HEK293T (cell line): ENCODE data around the gene KSR2.

Experiments
- ARNT ChIP-seq: fragments of 450-650 bp; IDR thresholded peaks from 2 replicates; pipeline ENCODE4 v1.6.1; 2017; ENCODE audit warnings: mild to moderate bottlenecking
- BHLHE40 ChIP-seq: fragments of 450-650 bp; IDR thresholded peaks from 2 replicates; pipeline ENCODE4 v1.6.1; 2016; ENCODE audit warnings: mild to moderate bottlenecking, moderate library complexity, borderline replicate concordance
- ELF4 ChIP-seq: fragments of 450-650 bp; IDR thresholded peaks from 2 replicates; pipeline ENCODE4 v1.6.1; 2017; ENCODE audit warnings: antibody characterized with exemption
- FOXA1 ChIP-seq: fragments of 450-650 bp; IDR thresholded peaks from 2 replicates; pipeline ENCODE4 v1.6.1; 2016; ENCODE audit warnings: mild to moderate bottlenecking
- FOXK2 ChIP-seq: fragments of 450-650 bp; IDR thresholded peaks from 2 replicates; pipeline ENCODE4 v1.6.1; 2016; ENCODE audit warnings: mild to moderate bottlenecking
- FOXM1 ChIP-seq: fragments of 450-650 bp; IDR thresholded peaks from 2 replicates; pipeline ENCODE4 v1.6.1; 2017; ENCODE audit warnings: mild to moderate bottlenecking, borderline replicate concordance
- HDGF ChIP-seq: fragments of 450-650 bp; IDR thresholded peaks from 2 replicates; pipeline ENCODE4 v1.6.1; 2017; ENCODE audit warnings: antibody characterized with exemption, borderline replicate concordance
- L3MBTL2 ChIP-seq: fragments of 450-650 bp; conservative IDR thresholded peaks from 2 replicates; pipeline ENCODE4 v1.6.1; 2016; ENCODE audit warnings: mild to moderate bottlenecking
- NFRKB ChIP-seq: fragments of 450-650 bp; IDR thresholded peaks from 2 replicates; pipeline ENCODE4 v1.6.1; 2016; ENCODE audit warnings: mild to moderate bottlenecking, moderate library complexity
- SP1 ChIP-seq: fragments of 450-650 bp; IDR thresholded peaks from 2 replicates; pipeline ENCODE4 v1.6.1; 2017
- SUZ12 ChIP-seq: fragments of 450-650 bp; IDR thresholded peaks from 2 replicates; pipeline ENCODE4 v1.6.1; 2016; ENCODE audit warnings: mild to moderate bottlenecking
- TARDBP ChIP-seq: fragments of 450-650 bp; IDR thresholded peaks from 2 replicates; pipeline ENCODE4 v1.6.1; 2016
- TF ChIP-seq, protein P1 (sequence below): fragments of 450-650 bp; IDR thresholded peaks from 2 replicates; pipeline ENCODE4 v1.6.1; 2016

DNA sequence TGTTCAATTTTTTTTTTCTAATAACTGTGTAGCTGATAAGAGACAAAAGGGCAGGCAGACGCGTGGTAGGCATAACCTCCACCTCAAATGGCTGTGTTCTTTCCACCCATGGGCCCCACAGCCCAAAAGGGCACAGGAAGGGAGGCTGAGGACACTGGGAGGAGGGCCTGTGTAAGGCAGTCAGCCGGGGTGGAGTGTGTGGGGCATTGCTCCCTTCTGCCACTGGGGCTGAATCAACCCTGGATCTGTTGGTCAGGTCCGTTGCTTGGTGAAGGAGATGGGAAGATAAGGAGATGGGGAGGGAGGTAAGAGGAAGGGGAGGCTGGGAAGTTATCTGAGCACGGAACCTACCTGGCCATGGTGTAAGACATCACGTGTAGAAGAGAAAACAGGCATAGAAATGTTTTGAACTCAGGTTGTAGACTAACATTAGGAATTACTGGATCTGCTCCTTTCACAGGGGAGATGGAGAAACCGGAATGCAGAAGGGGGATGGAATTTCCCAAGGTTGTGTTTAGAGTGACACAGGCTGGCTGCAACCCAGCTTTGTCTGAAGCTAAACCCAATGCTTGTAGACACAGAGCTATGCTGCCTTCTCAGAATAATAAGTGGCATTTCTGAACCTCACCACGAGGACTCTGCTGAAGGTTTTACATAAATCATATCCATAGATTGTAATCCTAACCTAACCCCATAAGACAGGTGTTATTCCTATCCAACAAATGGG lies 468.9 kb downstream of the KSR2 start:
- TF ChIP-seq, protein P1, sequence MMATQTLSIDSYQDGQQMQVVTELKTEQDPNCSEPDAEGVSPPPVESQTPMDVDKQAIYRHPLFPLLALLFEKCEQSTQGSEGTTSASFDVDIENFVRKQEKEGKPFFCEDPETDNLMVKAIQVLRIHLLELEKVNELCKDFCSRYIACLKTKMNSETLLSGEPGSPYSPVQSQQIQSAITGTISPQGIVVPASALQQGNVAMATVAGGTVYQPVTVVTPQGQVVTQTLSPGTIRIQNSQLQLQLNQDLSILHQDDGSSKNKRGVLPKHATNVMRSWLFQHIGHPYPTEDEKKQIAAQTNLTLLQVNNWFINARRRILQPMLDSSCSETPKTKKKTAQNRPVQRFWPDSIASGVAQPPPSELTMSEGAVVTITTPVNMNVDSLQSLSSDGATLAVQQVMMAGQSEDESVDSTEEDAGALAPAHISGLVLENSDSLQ = no peak
- no peak for TF ChIP-seq FOXM1
- no peak for TF ChIP-seq ARNT
- no peak for TF ChIP-seq SP1
- no peak for TF ChIP-seq HDGF
- TF ChIP-seq FOXK2 = no peak
- no peak for TF ChIP-seq BHLHE40
- TF ChIP-seq TARDBP = no peak
- TF ChIP-seq L3MBTL2 = no peak
- no peak for TF ChIP-seq SUZ12
- no peak for TF ChIP-seq FOXA1
- TF ChIP-seq NFRKB = no peak
- TF ChIP-seq ELF4 = no peak
